AG04450 (cell line): Measurements from ENCODE around the gene SLC19A1. TPM values are rescaled to one million over a fixed set of nuclear protein-coding genes. Genes with fewer than 3 reads are reported as not detected.

Experiments used
- CTCF ChIA-PET: fragments of 300-600, 350-600 bp; formaldehyde crosslinking; extraction: SDS; loops from one replicate; lab custom pipeline; 2022; ENCODE audit warnings: antibody characterized with exemption, inconsistent platforms; lab: Charles Lee
- POLR2A ChIA-PET: fragments of 350-600 bp; formaldehyde crosslinking; extraction: SDS; loops from one replicate; lab custom pipeline; 2021; ENCODE audit warnings: antibody characterized with exemption, inconsistent platforms; lab: Yijun Ruan, JAX
- DNase-seq: peaks from one replicate; pipeline ENCODE4 v3.0.0-alpha.2; 2011; ENCODE audit warnings: low read depth, low spot score
- H3K27ac ChIP-seq: one replicate; pipeline ENCODE4 v1.5.1; 2012; ENCODE audit warnings: low read depth, low read length, control low read depth
- H3K27me3 ChIP-seq: one replicate; pipeline ENCODE4 v1.6.0; 2012; ENCODE audit warnings: low read length; ENCODE audit not compliant: control insufficient read depth, insufficient read depth
- H3K4me3 ChIP-seq: 2 replicates; pipeline ENCODE4 v1.5.1; 2011; ENCODE audit warnings: mild to moderate bottlenecking, low read depth, low read length, control low read depth
- H3K9me3 ChIP-seq: 2 replicates; pipeline ENCODE4 v1.5.1; 2012; ENCODE audit warnings: low read length; ENCODE audit not compliant: control insufficient read depth, insufficient read depth
- polyA plus RNA-seq: library from polyadenylated mRNA; depleted of rRNA; stranded (reverse); fragments of >200 nt; gene quantifications from 2 replicates; pipeline ENCODE4 v1.2.3, GENCODE V29; 2011
- TF ChIP-seq, protein P1 (sequence below): IDR thresholded peaks from 2 replicates; pipeline ENCODE4 v1.5.1; 2011; ENCODE audit warnings: low read depth, low read length, control low read depth, inconsistent platforms

SLC19A1 gene
- polyA plus RNA-seq, 1 experiment = 4.4 TPM

- H3K9me3 ChIP-seq = peaks cover 10% of the 10 kb centered on the region
- ChIA-PET POLR2A (no interaction called here), CTCF (no interaction called here)
- TF ChIP-seq, protein P1, sequence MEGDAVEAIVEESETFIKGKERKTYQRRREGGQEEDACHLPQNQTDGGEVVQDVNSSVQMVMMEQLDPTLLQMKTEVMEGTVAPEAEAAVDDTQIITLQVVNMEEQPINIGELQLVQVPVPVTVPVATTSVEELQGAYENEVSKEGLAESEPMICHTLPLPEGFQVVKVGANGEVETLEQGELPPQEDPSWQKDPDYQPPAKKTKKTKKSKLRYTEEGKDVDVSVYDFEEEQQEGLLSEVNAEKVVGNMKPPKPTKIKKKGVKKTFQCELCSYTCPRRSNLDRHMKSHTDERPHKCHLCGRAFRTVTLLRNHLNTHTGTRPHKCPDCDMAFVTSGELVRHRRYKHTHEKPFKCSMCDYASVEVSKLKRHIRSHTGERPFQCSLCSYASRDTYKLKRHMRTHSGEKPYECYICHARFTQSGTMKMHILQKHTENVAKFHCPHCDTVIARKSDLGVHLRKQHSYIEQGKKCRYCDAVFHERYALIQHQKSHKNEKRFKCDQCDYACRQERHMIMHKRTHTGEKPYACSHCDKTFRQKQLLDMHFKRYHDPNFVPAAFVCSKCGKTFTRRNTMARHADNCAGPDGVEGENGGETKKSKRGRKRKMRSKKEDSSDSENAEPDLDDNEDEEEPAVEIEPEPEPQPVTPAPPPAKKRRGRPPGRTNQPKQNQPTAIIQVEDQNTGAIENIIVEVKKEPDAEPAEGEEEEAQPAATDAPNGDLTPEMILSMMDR = no peak
- no peak overlapping the region for H3K27ac ChIP-seq
- no peaks in the 10 kb centered on the region for H3K27me3 ChIP-seq
- no peak overlapping the region for H3K4me3 ChIP-seq
- DNase-seq = no peak
These were observed 16.9 kb downstream of the SLC19A1 start for GRCh38 chr21:45525153-45525909.

DNA sequence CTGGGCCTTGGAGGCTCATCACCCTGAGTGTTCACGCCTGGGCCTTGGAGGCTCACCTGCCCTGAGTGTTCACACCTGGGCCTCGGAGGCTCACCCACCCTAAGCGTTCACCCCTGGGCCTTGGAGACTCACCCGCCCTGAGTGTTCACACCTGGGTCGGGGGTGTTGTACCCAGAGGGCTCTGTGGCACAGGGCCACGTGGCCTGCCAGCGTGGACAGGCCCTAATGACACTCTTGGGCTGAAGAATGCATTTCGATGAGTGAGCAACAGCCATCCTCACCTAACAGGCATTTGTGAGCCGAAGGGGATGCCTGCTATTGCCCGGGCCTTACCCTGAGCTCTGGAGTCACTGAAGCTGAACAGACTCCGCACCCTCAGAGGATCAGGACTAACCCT is 17.5 kb downstream of the SLC19A1 start:
- TF ChIP-seq, protein P1 = no peak
- Histone ChIP-seq H3K4me3 (no peak overlapping the region), H3K9me3 (peaks cover 10% of the 10 kb centered on the region), H3K27ac (no peak overlapping the region), H3K27me3 (no peaks in the 10 kb centered on the region)
- ChIA-PET CTCF (no interaction called here), POLR2A (no interaction called here)
- no peak for DNase-seq

GRCh38 chr21:45523411-45524101 is 18.7 kb downstream of the SLC19A1 start:
- no peak for DNase-seq
- CTCF ChIA-PET = no interaction called here
- no peak overlapping the region for H3K27ac ChIP-seq
- TF ChIP-seq, protein P1 = no peak
- H3K27me3 ChIP-seq = no peaks in the 10 kb centered on the region
- POLR2A ChIA-PET = no interaction called here
- H3K4me3 ChIP-seq = no peak overlapping the region
- peaks cover 10% of the 10 kb centered on the region for H3K9me3 ChIP-seq

DNA sequence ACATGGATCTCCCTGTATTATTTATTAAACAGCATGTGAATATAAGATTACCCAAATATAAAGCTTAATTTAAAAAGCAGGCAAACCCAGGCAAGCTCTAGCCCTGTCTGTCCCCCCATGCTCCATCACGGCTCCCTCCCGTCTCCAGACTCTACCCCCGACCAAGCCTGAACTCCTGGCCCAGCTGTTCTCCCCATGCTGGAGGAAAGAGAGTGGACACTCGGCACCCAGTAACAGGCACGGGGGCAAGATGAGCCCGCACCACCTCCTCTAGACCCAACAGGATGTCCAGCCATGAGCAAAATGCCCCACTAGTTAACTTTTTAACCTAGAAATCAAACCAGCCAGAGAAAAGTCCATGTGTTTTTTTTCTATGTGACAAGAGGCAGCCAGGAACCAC is 19.3 kb downstream of the SLC19A1 start:
- CTCF ChIA-PET = no interaction called here
- TF ChIP-seq, protein P1 = no peak
- Histone ChIP-seq H3K4me3 (no peak overlapping the region), H3K9me3 (peaks cover 10% of the 10 kb centered on the region), H3K27me3 (no peaks in the 10 kb centered on the region), H3K27ac (no peak overlapping the region)
- no peak for DNase-seq
- POLR2A ChIA-PET = no interaction called here

- Histone ChIP-seq H3K9me3 (peaks cover 10% of the 10 kb centered on the region), H3K27me3 (no peaks in the 10 kb centered on the region), H3K27ac (no peak overlapping the region), H3K4me3 (no peak overlapping the region)
- TF ChIP-seq, protein P1 = no peak
- ChIA-PET POLR2A (no interaction called here), CTCF (no interaction called here)
- no peak for DNase-seq
These were observed 19.9 kb downstream of the SLC19A1 start for GRCh38 chr21:45522381-45522780.
